HS-5 (cell line): ENCODE data around the gene ZNF708.
"Not testable (repeated sequence)": the region's sequence is repeated elsewhere in the genome, so short reads cannot be mapped to it uniquely, and the experiment has no call there.

Experiments
- DNase-seq: peaks from one replicate; pipeline ENCODE4 v3.0.0-alpha.2; 2012; ENCODE audit warnings: low read depth

Gene ZNF708

DNA sequence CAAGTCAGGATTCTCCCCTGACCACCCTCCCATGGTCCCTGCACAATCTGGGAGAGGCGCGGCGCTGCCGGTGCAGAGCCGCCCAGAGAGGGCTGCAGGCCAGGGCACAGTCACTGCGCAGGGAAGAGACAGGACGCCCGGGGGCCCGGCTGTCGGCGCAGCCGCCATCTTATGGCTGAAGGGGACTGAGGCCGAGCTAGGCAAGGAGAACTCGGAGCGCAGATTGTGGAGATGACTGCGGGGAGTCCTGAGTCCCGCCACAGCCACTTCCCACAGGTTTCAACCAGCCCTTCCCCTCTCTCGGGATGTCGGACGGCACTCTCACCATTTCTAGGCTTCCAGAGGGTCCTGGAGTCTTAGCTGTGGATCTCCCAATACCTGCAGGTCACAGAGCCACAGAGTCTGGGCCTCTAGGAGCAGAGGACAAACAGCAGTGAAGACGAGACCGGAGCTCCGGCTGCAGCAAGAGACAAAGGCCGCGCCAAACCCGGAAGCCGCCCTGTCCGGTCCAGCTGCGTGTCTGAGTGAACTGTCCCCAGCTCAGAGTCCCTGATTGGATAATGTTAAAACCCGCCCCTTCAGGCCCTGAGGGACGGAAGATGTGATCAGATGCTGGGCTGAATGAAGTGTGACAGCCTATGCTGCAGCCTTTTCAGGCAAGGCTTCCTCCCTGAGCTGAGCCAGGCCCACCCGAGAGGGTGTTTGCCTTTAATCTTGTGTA lies at the start of gene ZNF708:
TSS of gene ZNF708 (minus strand) at position 526 of the 721 bp plus-strand sequence. CDS start at position 328, 198 bp downstream.
- peak; percentile 58 for DNase-seq

DNA sequence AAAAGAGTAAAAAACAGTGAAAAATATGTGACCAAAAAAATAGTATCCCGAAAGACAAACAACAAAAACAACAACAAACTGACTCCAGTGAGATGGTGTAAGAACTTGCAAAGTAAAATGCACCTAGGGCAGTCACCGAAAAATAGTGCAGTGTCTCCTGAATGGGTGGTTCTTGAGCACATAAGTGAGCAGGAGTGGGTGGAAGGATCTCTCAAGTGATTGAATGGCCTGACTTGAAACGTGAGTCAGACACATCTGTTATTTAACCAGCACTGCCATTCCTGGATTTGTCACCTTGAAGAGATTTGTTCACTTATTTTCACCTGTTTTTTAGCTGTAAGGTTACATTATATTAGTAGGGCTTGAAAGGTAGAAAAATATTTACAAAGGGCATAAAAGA lies 33.1 kb upstream of the ZNF708 start:
- no peak for DNase-seq

DNA sequence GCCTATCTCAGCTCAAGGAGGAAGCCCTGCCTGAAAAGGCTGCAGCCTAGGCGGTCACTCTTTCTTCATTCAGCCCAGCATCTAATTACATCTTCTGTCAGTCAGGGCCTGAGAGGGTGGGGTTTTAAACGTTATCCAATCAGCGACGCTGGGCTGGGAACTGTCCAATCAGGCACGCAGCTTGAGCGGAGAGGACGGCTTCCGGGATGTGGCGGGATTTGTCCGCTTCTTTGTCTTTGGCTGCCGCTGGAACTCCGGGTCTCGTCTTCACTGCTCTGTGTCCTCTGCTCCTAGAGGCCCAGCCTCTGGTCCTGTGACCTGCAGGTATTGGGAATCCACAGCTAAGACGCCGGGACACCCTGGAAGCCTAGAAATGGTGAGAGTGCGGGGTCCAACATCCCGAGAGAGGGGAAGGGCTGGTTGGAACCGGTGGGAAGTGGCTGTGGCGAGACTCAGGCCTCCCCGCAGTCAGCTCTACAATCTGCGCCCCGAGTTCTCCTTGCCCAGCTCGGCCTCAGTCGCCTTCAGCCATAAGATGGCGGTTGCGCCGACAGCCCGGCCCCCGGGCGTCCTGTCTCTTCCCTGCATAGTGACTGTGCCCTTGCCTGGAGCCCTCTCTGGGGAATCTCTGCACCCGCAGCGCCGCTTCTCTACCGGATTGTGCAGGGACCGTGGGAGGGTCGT lies 29.7 kb upstream of the ZNF708 start, which contains the start of gene ZNF738:
TSS of gene ZNF738 (plus strand) at position 233 of the 684 bp plus-strand sequence. CDS start at position 374, 141 bp downstream.
- peak; percentile 67 for DNase-seq

DNA sequence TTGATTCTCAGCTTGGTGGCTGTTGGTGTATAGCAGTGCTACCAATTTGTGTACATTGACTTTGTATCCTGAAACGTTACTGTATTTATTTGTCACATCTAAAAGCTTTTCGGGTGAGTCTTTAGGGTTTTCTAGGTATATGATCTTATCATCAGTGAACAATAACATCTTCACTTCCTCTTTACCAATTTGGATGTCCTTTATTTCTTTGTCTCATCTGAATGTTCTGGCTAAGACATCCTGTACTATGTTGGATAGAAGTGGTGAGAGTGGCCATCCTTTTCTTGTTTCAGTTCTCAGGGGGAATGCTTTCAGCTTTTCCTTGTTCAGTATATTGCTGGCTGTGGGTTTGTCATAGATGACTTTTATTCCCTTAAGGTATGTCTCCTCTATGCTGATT lies 23.6 kb upstream of the ZNF708 start:
- DNase-seq = no peak

DNA sequence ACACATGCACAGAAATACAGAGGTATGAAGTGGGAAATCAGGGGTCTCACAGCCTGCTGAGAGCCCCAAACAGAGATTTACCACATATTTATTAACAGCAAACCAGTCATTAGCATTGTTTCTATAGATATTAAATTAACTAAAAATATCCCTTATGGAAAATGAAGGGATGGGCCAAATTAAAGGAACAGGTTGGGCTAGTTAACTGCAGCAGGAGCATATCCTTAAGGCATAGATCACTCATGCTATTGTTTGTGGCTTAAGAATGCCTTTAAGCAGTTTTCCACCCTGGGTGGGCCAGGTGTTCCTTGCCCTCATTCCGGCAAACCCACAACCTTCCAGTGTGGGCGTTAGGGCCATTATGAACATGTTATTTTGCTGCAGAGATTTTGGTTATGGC lies 15.6 kb upstream of the ZNF708 start:
- DNase-seq = not testable (repeated sequence)

DNA sequence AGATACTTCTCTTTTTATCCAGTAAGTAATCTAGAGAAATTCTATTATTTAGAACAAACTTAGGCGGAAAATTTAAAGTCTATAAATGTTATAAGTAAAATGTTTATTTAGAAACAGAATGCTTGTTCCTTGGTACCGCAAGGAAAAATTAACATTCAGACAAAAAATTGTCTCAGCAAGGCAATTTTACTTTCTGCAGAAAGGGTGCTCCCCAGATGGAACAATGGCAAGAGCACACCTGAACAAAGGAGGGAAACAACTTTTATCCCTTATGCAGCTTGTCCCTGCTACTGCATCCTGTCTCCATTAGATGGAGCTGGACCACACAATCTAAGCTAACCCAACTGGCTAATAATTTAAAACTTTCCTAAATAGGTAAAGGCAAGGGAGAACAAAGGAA lies 6.5 kb upstream of the ZNF708 start:
- no peak for DNase-seq

DNA sequence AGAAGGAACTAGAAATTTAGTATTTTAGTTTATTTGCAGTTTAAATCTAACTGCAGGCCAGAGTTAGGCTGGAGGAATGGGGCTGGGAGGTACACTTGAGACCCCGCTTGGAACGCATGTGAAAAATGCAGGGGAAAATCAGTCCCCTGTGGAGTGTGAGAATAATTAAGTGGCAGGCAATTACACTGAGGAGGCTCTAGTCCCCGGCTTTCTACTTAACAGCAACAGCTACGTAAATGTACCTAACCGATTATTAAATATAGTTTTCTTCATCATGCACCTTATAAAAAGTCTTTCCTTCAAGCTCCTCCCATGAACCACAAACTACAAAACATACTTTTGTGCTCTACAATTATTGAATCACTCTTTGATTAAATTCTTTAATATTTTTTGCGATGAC lies 804 bp downstream of the ZNF708 start:
- peak; percentile 2 for DNase-seq

DNA sequence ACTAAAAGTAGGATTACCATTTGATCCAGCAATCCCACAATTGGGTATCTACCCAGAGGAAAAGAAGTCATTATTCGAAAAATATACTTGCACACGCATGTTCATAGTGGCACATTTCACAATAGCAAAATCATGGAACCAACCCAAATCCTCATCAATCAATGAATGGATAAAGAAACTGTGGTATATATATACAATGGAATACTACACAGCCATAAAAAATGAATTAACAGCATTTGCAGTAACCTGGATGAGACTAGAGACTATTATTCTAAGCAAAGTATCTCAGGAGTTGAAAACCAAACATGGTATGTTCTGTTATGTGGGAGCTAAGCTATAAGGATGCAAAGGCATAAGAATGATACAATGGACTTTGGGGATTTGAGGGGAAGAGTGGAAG lies 3.0 kb downstream of the ZNF708 start:
- DNase-seq = no peak

DNA sequence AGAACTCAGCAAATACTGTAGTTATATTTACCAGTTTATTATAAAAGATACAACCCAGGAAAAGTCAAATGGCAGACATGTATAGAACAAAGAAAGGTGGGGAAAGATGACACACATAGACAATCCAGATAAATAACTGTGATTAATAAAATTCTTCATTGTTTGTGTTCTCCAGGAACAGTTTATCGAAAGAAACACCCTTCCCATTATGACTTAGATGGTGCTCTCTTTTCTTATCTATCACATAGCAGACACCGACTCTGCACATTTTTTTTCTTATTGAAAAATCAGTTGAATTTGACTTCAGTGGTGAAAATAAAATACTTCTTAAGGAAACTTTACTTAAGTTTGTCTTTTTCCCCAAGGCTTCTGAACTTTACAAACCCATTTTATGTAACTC lies 6.2 kb downstream of the ZNF708 start:
- DNase-seq = no peak

DNA sequence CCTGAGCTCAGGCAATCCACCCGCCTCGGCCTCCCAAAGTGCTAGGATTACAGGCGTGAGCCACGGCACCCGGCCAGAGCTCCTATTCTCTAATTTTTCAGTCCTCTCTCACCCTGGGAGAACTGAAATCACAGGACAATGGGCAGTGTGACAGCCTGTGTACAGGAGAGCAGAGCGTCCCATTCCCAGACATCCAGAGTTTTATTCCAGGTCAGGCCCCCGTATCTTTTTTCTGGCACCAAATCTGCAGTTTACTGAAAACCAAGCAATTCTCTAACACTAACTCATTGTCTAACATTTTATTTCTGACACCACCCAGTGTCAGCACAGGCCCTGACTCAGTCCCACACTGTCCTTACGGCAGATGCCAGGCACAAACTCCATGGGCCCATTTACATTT lies 6.7 kb downstream of the ZNF708 start:
- DNase-seq = no peak

DNA sequence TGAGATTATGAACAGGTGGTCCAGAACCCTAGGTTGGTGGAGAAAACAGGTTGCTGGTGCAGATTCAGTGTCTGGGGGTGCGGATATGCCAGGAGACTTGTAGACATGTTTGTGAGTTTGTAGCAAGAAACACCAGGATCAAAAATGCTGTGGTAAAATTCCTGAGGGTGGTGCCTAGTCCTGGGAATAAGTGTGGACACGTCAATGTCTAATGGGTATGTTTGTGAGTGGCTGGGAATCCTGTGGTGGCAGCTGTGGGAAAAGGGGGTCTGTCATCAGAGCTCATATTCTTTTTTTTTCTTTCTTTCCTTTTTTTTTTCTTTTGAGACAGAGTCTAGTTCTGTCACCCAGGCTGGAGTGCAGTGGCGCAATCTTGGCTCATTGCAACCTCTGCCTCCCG lies 7.2 kb downstream of the ZNF708 start:
- no peak for DNase-seq

DNA sequence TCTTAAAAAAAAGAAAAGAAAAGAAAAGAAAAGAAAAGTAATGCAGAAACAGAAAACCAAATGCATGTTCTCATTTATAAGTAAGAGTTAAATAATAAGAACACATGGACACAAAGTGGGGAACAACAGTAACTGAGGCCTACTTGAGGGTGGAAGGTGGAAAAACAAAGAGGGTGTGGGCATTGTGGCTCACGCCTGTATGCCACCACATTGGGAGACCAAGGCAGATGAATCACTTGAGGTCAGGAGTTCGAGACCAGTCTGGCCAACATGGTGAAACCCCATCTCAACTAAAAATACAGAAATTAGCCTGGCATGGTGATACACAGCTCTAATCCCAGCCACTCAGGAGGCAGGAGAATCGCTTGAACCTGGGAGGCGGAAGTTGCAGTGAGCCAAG lies 8.1 kb downstream of the ZNF708 start:
- DNase-seq = no peak

DNA sequence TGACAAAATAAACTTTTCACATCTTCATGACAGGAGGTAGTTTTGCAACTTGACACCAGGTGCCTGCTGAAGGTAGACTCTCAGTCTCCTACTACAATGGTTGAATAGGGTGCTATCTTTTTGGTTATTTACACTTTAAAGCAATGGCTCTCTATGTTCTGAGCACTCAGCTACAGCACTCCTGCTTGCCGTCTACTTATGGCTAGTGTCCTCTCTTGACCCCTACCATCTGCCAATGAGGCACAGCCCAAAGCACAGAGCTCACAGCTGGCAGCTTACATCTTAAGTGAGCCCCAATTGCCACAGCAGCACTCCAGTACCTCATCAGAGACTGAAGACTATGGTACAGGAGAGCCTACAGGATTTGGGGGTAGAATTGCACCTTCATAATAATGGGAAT lies 11.4 kb downstream of the ZNF708 start:
- DNase-seq = no peak

DNA sequence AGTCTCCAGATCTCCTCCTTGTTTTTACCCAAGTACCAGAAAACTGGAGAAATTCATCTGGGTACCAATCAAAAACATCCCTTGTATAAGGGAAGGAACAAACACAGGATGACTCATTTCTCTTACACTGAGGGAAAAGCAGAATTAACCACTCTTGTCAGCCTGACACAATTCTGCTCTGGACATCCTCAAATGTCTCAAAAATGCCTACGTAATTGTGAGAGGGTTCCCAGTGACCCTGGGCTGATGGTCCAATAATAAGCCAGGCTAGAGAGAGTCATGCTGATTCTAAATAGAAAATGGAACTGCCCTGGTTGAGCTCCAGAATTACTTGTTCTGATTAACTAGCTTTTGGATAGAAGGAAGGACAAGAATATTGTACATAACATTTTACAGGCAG lies 14.5 kb downstream of the ZNF708 start:
- DNase-seq = no peak

DNA sequence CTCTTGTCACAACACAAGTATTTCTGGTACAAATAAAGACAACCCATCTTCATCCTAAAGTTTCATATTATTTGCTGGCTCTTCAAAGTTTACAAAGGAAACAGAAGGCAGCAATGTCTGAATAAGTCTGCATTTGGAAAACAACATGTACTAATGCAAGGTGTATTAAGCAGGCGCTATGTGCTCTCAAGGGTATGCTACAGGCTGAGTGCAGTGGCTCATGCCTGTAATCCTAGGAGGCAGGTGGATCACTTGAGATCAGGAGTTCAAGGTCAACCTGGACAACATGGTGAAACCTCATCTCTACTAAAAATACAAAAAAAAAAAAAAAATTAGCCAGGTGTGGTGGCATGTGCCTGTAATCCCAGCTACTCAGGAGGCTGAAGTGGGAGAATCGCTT lies 16.4 kb downstream of the ZNF708 start:
- DNase-seq = not testable (repeated sequence)

DNA sequence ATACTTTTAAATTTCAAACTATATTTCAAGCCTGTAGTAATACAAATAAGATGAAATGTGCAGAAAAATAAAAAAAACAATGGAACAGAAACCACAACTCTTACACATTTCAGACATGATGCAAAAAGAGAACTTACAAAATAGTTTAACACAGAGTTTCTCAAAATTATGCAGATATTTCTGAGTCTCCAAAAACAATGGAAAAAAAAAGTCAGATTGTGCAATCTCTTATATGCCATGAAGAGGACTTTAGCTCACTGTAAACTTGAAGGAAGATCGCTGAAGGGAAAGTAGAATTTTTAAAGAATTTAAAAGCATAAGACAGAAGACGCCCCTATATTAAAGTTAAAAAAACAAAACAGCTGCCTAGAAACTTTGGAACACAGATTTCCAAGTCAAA lies 20.4 kb downstream of the ZNF708 start:
- DNase-seq = no peak

DNA sequence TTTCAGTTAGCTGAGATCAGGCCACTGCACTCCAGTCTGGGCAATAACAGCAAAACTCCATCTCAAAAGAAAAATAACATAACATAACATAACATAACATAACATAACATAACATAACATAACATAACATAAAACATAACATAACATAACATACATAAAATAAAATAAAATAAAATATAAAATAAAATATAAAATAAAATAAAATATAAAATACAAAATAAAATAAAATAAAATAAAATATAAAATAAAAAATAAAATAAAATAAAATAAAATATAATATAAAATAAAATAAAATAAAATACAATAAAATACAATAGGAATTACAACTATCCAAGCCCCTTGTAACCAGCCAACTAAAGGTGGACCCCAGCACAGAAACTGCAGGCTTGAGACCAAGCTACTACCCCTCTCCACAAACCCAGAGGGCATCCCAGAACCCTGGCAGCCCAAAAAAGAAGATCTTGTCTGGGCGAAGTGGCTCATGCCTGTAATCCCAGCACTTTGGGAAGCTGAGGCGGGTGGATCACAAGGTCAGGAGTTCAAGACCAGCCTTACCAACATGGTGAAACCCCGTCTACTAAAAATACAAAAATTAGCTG lies 22.2 kb downstream of the ZNF708 start:
- DNase-seq = not testable (repeated sequence)

DNA sequence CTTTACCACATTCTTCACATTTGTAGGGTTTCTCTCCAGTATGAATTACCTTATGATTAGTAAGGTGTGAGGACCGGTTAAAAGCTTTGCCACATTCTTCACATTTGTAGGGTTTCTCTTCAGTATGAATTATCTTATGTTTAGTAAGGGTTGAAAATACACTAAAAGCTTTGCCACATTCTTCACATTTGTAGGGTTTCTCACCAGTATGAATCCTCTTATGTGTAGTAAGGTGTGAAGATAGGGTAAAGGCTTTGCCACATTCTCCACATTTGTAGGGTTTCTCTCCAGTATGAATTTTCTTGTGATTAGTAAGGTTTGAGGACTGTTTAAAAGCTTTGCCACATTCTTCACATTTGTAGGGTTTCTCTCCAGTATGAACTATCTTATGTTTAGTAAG lies 35.4 kb downstream of the ZNF708 start:
- DNase-seq = not testable (repeated sequence)

DNA sequence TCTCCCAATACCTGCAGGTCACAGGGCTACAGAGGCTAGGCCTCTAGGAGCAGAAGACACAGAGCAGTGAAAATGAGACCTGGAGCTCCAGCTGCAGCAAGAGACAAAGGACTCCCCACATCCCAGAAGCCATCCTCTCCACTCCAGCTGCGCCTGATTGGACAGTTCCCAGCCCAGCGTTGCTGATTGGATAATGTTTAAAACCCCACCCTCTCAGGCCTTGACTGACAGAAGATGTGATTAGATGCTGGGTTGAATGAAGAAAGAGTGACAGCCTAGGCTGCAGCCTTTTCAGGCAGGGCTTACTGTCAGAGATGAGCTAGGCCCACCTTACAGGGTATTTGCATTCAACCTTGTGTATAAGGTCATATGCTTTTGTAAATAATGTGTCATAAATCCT lies 59.4 kb downstream of the ZNF708 start:
- no peak for DNase-seq

DNA sequence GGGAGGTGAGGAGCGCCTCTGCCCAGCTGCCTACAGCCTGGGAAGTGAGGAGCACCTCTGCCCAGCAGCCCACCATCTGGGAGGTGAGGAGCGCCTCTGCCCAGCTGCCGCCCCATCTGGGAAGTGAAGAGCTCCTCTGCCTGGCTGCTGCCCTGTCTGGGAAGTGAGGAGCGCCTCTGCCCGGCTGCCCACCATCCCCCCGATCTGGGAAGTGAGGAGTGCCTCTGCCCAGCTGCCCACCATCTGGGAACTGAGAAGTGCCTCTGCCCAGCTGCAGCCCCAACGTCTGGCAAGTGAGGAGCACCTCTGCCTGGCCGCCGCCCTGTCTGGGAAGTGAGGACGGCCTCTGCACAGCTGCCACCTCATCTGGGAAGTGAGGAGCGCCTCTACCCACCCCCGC lies 64.3 kb downstream of the ZNF708 start:
- DNase-seq = no peak

DNA sequence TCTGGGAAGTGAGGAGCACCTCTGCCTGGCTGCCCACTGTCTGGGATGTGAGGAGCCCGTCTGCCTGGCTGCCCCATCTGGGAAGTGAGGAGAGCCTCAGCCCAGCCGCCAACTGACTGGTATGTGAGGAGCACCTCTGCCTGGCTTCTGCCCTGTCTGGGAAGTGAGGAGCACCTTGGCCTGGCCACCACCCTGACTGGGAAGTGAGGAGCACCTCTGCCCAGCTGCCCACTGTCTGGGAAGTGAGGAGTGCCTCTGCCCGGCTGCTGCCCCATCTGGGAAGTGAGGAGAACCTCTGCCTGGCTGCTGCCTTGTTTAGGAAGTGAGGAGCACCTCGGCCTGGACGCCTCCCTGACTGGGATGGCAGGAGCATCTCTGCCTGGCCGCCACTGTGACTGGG lies 64.8 kb downstream of the ZNF708 start:
- DNase-seq = no peak

DNA sequence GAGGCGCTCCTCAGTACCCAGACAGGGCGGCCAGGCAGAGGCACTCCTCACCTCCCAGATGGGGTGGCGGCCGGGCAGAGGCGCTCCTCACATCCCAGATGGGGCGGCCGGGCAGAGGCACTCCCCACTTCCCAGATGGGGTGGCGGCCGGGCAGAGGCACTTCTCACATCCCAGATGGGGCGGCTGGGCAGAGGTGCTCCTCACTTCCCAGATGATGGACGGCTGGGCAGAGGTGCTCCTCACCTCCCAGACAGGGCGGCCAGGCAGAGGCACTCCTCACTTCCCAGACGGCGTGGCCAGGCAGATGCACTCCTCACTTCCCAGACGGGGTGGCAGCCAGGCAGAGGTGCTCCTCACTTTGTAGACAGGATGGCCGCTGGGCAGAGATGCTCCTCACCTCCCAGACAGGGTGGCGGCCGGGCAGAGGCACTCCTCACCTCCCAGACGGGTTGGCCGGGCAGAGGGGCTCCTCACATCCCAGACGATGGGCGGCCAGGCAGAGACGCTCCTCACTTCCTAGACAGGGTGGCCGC lies 68.3 kb downstream of the ZNF708 start:
- DNase-seq = not testable (repeated sequence)
